Colonic mucosa (tissue), 4 donors: Measurements from ENCODE around the gene HOXD9. TPM values are rescaled to one million over a fixed set of nuclear protein-coding genes. Genes with fewer than 3 reads are reported as not detected.
A peak's percentile ranks its signal among the peaks of the same experiment; 100 is the strongest.

Experiments
- DNase-seq: peaks from one replicate; pipeline ENCODE4 v3.0.0-alpha.2; 2020
- H3K27ac ChIP-seq: fragments of 200-600 bp; one replicate; pipeline ENCODE4 v1.8.0; 2021
- H3K27me3 ChIP-seq: fragments of 200-600 bp; one replicate; pipeline ENCODE4 v1.8.0; 2021
- H3K36me3 ChIP-seq: fragments of 200-600 bp; one replicate; pipeline ENCODE4 v1.8.0; 2021
- H3K4me1 ChIP-seq: fragments of 200-600 bp; one replicate; pipeline ENCODE4 v1.8.0; 2021; ENCODE audit warnings: mild to moderate bottlenecking
- H3K4me3 ChIP-seq: fragments of 200-600 bp; one replicate; pipeline ENCODE4 v1.8.0; 2021
- H3K9ac ChIP-seq, 2 donors: one replicate each; pipeline ENCODE4 v1.7.0; 2013; ENCODE audit warnings: control low read depth in 2 of 2, low read depth in 2 of 2, low read length in 2 of 2
- H3K9me3 ChIP-seq: fragments of 200-600 bp; one replicate; pipeline ENCODE4 v1.8.0; 2021
- intact Hi-C: fragments of 100-400 bp; cut with DNase I; formaldehyde crosslinking; loops from one replicate; pipeline ENCODE4 v1.14.1; 2022
- total RNA-seq, 2 donors: library from RNA; stranded (reverse); fragmentation: NEBNext Ultra II Directional in 1 of 2; extraction: Animal tissue kit (Norgen Biotek cat#: 25700) in 1 of 2; gene quantifications; one replicate each; pipeline ENCODE4 v1.2.1, GENCODE V29; 2021
- TF ChIP-seq, protein P1 (sequence below): fragments of 200-600 bp; IDR thresholded peaks from one replicate; pipeline ENCODE4 v1.8.0; 2022; ENCODE audit warnings: antibody characterized with exemption, mild to moderate bottlenecking
- donor health status: healthy.
- donor health status: DM: no; HTN: no; CAD: no.
- donor health status: DM: no; HTN: no; CAD: no.

The HOXD9 gene
- total RNA-seq, 2 donors from 2014 or later, result 0.86 to 1.7 TPM

DNA sequence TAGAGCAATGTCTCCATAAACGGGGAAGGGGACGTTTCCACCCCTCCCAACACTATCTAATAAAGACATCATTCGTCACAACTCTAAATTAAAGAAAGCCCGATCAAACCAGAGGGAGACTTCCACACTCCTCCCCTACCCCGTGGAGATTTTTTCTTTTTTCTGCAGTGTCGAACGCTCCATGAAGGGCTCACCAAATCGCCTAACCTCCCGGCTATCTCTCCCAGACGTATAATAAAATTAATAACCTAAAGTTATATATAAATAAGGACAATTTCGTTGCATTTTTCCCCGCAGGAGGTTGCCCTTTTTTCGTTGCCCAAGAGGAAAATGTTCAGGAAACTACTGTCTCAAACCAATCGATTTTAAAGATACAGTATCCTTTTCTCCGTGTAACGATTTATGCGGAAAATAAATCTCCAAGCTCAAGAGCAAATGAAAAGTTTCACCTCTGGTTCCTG, 41.1 kb upstream of the HOXD9 start:
- H3K27me3 ChIP-seq, result peaks cover 95% of the 10 kb centered on the region
- H3K9ac ChIP-seq, result no peak overlapping the region
- no peak overlapping the region for H3K4me3 ChIP-seq
- intact Hi-C loops, result no loop called here
- no peak for DNase-seq
- H3K4me1 ChIP-seq, result peaks cover 7% of the 10 kb centered on the region
- H3K36me3 ChIP-seq, result no peaks in the 10 kb centered on the region
- H3K27ac ChIP-seq, result no peak overlapping the region
- H3K9me3 ChIP-seq, result no peaks in the 10 kb centered on the region
- TF ChIP-seq, protein P1, sequence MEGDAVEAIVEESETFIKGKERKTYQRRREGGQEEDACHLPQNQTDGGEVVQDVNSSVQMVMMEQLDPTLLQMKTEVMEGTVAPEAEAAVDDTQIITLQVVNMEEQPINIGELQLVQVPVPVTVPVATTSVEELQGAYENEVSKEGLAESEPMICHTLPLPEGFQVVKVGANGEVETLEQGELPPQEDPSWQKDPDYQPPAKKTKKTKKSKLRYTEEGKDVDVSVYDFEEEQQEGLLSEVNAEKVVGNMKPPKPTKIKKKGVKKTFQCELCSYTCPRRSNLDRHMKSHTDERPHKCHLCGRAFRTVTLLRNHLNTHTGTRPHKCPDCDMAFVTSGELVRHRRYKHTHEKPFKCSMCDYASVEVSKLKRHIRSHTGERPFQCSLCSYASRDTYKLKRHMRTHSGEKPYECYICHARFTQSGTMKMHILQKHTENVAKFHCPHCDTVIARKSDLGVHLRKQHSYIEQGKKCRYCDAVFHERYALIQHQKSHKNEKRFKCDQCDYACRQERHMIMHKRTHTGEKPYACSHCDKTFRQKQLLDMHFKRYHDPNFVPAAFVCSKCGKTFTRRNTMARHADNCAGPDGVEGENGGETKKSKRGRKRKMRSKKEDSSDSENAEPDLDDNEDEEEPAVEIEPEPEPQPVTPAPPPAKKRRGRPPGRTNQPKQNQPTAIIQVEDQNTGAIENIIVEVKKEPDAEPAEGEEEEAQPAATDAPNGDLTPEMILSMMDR, result no peak

DNA sequence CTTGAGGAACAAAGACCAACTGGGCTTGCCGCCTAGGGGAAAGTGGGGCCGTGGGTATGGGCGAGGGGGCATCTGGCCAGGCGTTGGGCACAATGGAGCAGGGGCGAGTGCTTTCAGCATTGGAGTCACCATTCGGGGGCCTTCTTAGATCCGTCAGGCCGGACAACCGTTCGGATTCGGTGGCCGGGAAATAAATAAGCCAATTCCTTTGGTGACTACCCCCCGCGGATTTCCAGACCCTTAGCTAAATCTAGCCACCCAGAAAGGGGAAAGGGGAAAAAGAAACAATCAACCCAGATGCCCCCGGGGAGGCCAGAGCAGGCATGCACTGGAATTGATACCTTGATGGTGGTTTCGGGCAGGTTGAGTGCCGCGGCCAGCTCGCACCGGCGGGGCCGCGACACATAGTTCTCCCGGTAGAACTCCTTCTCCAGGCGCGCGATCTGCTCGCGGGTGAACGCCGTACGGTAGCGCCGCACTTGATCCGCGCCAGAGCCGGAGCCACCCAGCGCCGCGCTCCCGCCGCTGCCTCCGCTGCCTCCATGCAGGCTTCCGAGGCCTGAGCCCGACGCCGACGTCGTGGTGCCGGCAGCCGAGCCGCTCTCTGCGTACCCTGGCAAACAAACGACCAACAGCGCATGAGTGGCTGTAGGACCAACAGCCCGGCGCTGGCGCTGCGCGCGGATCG, 40.5 kb upstream of the HOXD9 start:
- no peaks in the 10 kb centered on the region for H3K36me3 ChIP-seq
- TF ChIP-seq, protein P1, result no peak
- intact Hi-C loops, result no loop called here
- peaks cover 95% of the 10 kb centered on the region for H3K27me3 ChIP-seq
- H3K9me3 ChIP-seq, result no peaks in the 10 kb centered on the region
- H3K4me3 ChIP-seq, result no peak overlapping the region
- peaks cover 7% of the 10 kb centered on the region for H3K4me1 ChIP-seq
- no peak overlapping the region for H3K27ac ChIP-seq
- peak; percentile 21 for DNase-seq
- no peak overlapping the region for H3K9ac ChIP-seq

DNA sequence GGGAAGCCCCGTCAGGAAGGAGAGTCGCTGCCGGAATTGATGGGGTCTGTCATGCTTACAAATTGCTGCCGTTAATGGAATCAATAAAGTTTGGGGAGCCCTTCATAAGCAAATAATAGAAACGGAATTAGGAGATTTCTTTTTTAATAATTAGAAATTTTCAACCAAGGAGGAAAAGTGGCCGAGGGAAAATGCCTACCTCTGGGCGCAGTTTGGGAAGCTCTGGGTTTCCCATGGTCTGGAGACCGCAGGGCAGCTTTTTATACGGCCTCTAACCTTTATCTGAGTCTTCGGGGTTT, 40.0 kb upstream of the HOXD9 start:
- no peak overlapping the region for H3K9ac ChIP-seq
- no peaks in the 10 kb centered on the region for H3K9me3 ChIP-seq
- H3K27ac ChIP-seq, result no peak overlapping the region
- intact Hi-C loops, result no loop called here
- DNase-seq, result no peak
- no peak overlapping the region for H3K4me3 ChIP-seq
- peaks cover 7% of the 10 kb centered on the region for H3K4me1 ChIP-seq
- TF ChIP-seq, protein P1, result no peak
- peaks cover 96% of the 10 kb centered on the region for H3K27me3 ChIP-seq
- no peaks in the 10 kb centered on the region for H3K36me3 ChIP-seq

DNA sequence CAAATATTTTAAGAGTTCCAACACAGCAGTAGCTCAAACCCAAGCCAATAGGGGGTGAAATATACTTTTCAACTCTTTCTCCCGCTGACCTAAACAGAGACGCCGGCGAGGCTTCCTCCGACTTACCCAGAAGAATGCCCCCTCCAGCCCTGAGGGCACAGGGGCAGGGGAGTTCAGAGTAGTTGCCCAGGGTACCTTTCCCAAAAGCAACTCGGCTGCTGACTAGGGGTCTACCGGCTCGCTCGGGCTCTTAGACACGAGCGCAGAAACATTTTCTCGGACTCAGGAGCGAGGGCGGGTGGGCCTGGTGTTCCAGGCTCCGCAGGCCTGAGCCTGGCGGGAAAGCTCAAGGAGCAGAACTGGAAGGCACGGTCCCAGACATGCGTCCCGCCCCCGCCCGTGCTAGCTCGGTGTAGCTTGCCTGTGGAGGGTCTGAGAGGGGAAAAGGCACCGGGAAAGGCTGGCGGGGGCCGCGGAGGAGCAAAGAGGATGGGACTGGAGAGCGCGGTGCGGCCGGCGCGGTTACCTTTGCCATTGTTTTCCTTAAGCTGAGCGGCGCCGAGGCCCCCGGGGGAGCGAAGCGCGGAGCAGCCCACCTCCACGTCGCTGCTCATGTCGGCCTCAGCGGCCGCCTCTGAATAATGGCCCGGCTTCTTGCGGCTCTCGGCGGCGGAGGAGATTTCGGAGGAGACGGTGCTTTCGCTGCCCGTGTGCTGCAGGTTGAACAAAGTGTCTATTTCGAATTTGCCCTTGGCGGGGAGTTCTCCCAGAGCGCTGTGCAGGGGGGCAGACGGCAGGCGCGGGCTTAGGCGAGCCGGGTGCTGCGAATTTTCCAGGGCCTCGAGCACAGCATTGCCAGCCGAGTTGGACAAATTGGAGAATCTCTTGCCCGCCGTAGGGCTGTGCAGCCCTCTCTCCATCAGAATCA, 39.4 kb upstream of the HOXD9 start:
- Histone ChIP-seq H3K4me1 (peaks cover 10% of the 10 kb centered on the region), H3K9ac (no peak overlapping the region), H3K9me3 (no peaks in the 10 kb centered on the region), H3K27ac (no peak overlapping the region), H3K36me3 (no peaks in the 10 kb centered on the region), H3K27me3 (peaks cover 98% of the 10 kb centered on the region), H3K4me3 (no peak overlapping the region)
- peak; percentile 16 for DNase-seq
- TF ChIP-seq, protein P1, result no peak
- intact Hi-C loops, result no loop called here

DNA sequence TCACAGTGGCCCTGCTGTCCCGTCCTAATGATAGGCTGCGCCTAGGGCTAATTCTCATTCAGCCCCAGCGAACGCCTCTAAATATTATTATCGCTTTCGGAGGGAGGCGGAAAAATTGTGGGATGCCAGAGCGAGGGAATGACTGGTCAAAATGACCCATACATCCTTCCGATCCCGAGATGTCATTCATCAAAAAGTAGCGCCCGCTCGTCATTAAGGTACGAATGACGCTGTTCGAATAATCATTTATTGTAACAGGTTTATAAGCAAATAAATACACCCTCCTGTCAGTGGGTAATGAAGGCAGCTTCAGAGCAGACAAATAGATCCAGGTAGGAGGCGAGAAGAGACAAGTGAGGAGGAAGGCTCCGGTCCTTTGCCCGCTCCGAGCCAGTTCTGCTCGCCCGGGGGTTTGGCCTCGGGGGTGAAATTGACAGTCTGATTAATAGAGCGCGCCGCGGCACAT, 38.7 kb upstream of the HOXD9 start, which contains the start of gene EVX2:
Gene EVX2 (minus strand): TSS at position 167 of the 466 bp plus-strand sequence. CDS start 186 bp downstream, outside the sequence.
- peaks cover 11% of the 10 kb centered on the region for H3K4me1 ChIP-seq
- intact Hi-C loops, result no loop called here

More for the DNA sequence above, 38.7 kb upstream of the HOXD9 start, which contains the start of gene EVX2:
- Histone ChIP-seq H3K9ac (no peak within 1 kb of the TSS), H3K9me3 (no peaks in the 10 kb centered on the region), H3K4me3 (no peak within 1 kb of the TSS), H3K36me3 (no peaks in the 10 kb centered on the region), H3K27me3 (peaks cover 98% of the 10 kb centered on the region), H3K27ac (no peak within 1 kb of the TSS)
- DNase-seq, result no peak
- TF ChIP-seq, protein P1, result no peak
